ENCODE measurements around the gene FSTL3.
"Not testable (repeated sequence)": the region's sequence is repeated elsewhere in the genome, so short reads cannot be mapped to it uniquely, and the experiment has no call there.

Gene FSTL3

GRCh38 chr19:709196-709964 is 33.2 kb downstream of the FSTL3 start:
- no peak for DNase-seq (ENCODE audit: low read depth in 3 of 3, low spot score in 1 of 3)

GRCh38 chr19:709965-710571 is 33.9 kb downstream of the FSTL3 start:
- no peak for DNase-seq (ENCODE audit: low read depth in 3 of 3, low spot score in 1 of 3)

GRCh38 chr19:710767-711166 is 34.6 kb downstream of the FSTL3 start:
- DNase-seq (ENCODE audit: low read depth in 3 of 3, low spot score in 1 of 3) = no peak

- DNase-seq (ENCODE audit: low read depth in 3 of 3, low spot score in 1 of 3) = no peak
Observed at GRCh38 chr19:711254-711653, 35.1 kb downstream of the FSTL3 start.

- DNase-seq (ENCODE audit: low read depth in 3 of 3, low spot score in 1 of 3) = no peak
Observed at GRCh38 chr19:715347-715746, 39.2 kb downstream of the FSTL3 start.

GRCh38 chr19:718251-718951 is 42.2 kb downstream of the FSTL3 start:
- DNase-seq (ENCODE audit: low read depth in 3 of 3, low spot score in 1 of 3) = no peak

- no peak for DNase-seq (ENCODE audit: low read depth in 3 of 3, low spot score in 1 of 3)
Observed at GRCh38 chr19:718991-719512, 42.9 kb downstream of the FSTL3 start.

- DNase-seq (ENCODE audit: low read depth in 3 of 3, low spot score in 1 of 3) = no peak
Observed at GRCh38 chr19:719636-720344, 43.6 kb downstream of the FSTL3 start.

- DNase-seq (ENCODE audit: low read depth in 3 of 3, low spot score in 1 of 3) = no peak
Observed at GRCh38 chr19:720345-721160, 44.4 kb downstream of the FSTL3 start.

GRCh38 chr19:722553-723101 is 46.4 kb downstream of the FSTL3 start:
- DNase-seq (ENCODE audit: low read depth in 3 of 3, low spot score in 1 of 3) = no peak

- no peak for DNase-seq (ENCODE audit: low read depth in 3 of 3, low spot score in 1 of 3)
Observed at GRCh38 chr19:723247-723646, 47.1 kb downstream of the FSTL3 start.

GRCh38 chr19:723714-724113 is 47.5 kb downstream of the FSTL3 start:
- no peak for DNase-seq (ENCODE audit: low read depth in 3 of 3, low spot score in 1 of 3)

- no peak for DNase-seq (ENCODE audit: low read depth in 3 of 3, low spot score in 1 of 3)
Observed at GRCh38 chr19:725461-726089, 49.4 kb downstream of the FSTL3 start.

GRCh38 chr19:726993-727956 is 51.1 kb downstream of the FSTL3 start:
- no peak for DNase-seq (ENCODE audit: low read depth in 3 of 3, low spot score in 1 of 3)

- DNase-seq (ENCODE audit: low read depth in 3 of 3, low spot score in 1 of 3) = no peak
Observed at GRCh38 chr19:728011-728410, 51.8 kb downstream of the FSTL3 start.

GRCh38 chr19:729564-729963 is 53.4 kb downstream of the FSTL3 start:
- not testable (repeated sequence) for DNase-seq (ENCODE audit: low read depth in 3 of 3, low spot score in 1 of 3)

GRCh38 chr19:729965-730668 is 53.9 kb downstream of the FSTL3 start:
- no peak for DNase-seq (ENCODE audit: low read depth in 3 of 3, low spot score in 1 of 3)

GRCh38 chr19:731000-731399 is 54.8 kb downstream of the FSTL3 start:
- no peak for DNase-seq (ENCODE audit: low read depth in 3 of 3, low spot score in 1 of 3)
